ENCODE measurements around the gene HNRNPH3.
"Not testable (repeated sequence)": the region's sequence is repeated elsewhere in the genome, so short reads cannot be mapped to it uniquely, and the experiment has no call there.

The HNRNPH3 gene, protein sequence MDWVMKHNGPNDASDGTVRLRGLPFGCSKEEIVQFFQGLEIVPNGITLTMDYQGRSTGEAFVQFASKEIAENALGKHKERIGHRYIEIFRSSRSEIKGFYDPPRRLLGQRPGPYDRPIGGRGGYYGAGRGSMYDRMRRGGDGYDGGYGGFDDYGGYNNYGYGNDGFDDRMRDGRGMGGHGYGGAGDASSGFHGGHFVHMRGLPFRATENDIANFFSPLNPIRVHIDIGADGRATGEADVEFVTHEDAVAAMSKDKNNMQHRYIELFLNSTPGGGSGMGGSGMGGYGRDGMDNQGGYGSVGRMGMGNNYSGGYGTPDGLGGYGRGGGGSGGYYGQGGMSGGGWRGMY

GRCh38 chr10:68331455-68332258 lies at the start of gene HNRNPH3:
HNRNPH3 (plus strand) TSS chr10:68332064; CDS start chr10:68337222, 5,158 bp downstream.
- peak; percentile 93 for DNase-seq

- no peak for DNase-seq
Measured at GRCh38 chr10:68284062-68285001, 47.5 kb upstream of the HNRNPH3 start.

DNA sequence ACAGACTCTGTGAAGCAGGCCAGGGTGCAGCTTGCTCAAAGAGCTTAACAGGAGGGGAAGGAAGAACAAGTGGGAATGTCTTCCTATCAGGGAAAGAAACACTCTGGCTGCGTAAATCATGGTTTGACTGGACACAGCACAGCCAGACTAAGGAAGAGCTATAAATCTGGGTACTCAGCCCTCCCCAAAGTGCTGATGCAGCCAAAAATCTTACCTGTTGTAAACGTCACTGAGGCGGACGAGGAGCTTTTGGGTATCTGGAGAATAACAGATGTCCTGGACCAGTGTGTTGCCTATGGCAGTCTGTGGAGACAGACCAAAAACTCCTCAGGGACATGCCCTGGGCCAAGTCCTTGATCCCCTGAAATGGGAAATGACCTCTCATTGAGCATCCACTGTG lies 43.1 kb upstream of the HNRNPH3 start:
- DNase-seq: no peak

- no peak for DNase-seq
Measured at GRCh38 chr10:68290736-68291135, 41.1 kb upstream of the HNRNPH3 start.

GRCh38 chr10:68296843-68297663 lies 34.8 kb upstream of the HNRNPH3 start:
- DNase-seq: no peak

DNA sequence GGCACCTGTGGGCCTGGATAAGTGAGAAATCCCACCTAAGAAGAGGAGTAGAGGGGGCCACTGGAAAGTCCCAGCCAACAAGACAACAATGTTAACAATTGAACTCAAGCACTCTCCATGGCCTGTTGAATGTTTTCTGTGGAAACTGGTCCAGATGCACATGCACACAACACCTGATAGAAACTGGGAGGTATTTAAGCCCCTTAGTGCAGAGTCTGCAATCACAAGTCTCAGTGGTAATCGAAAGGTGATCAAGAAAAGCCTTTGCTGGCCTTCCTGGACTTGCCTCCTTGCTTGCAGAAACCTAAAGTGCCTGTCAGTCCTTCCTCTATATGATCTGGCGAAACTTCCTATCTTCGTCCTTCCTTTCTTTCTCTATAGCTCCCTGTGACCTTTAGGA lies 30.6 kb upstream of the HNRNPH3 start:
- no peak for DNase-seq

GRCh38 chr10:68301790-68302502 lies 29.9 kb upstream of the HNRNPH3 start:
- DNase-seq: no peak

GRCh38 chr10:68302503-68302823 lies 29.4 kb upstream of the HNRNPH3 start:
- no peak for DNase-seq

GRCh38 chr10:68302871-68303270 lies 29.0 kb upstream of the HNRNPH3 start:
- no peak for DNase-seq

DNA sequence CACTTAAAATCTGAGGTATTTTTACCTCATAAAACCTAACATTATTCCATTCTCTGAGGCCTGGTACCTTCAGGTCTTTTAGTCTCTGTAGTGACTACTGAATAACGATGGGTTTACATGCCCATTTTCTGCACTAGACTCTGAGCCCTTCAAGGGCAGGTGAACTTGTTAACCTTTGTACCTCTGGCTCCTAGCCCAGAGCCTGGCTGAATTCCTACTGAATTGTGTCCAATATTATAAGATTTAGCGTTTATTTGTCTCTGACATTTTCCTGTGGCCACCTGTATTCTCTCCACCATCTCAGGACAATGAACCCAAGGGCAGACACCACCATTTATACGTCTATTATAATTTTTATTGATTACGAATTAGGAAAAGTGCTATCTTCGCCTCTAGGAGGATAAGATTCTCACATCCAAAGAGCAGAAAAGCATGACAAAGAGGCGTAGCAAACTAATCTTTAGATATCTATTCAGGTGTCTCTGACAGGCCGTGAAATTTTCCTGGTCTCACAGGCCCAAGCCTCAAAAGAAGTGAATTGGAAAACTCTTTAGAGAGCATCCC lies 27.9 kb upstream of the HNRNPH3 start:
- DNase-seq: no peak

- DNase-seq: no peak
Measured at GRCh38 chr10:68305854-68306253, 26.0 kb upstream of the HNRNPH3 start.

GRCh38 chr10:68310531-68310930 lies 21.3 kb upstream of the HNRNPH3 start:
- DNase-seq: no peak

DNA sequence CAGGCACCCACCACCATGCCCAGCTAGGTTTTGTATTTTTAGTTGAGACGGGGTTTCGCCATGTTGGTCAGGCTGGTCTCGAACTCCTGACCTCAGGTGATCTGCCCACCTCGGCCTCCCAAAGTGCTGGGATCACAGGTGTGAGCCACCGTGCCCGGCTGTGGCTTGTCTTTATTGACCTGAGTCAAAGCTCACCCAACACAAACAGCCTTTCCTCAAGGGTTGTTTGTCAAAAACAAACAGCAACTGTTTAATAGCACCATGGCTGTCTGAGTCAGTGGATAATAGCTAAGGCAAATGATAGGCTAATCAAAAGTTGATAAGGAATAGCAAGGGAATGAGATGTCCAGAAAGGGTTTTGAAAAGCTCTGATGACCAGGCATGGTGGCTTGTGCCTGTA lies 16.9 kb upstream of the HNRNPH3 start:
- DNase-seq: not testable (repeated sequence)

DNA sequence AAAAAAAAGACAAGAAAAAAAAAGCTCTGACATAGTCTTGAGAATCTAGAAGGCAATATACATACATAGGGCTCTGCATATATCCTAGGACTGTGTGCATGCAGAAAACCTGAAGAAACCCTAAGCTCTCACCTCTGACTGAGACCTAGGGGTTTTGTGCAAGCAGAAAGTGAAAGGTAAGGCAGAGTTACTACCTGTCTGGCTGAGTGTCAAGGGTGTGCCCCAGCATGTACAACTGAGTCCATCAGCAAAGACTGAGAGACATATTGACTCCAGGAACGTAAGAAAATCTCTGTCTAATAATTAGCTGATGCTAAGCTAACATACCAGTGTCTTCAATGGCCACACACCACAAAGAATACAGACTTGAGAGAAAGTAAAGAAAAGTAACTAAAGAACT lies 16.3 kb upstream of the HNRNPH3 start:
- DNase-seq: no peak

DNA sequence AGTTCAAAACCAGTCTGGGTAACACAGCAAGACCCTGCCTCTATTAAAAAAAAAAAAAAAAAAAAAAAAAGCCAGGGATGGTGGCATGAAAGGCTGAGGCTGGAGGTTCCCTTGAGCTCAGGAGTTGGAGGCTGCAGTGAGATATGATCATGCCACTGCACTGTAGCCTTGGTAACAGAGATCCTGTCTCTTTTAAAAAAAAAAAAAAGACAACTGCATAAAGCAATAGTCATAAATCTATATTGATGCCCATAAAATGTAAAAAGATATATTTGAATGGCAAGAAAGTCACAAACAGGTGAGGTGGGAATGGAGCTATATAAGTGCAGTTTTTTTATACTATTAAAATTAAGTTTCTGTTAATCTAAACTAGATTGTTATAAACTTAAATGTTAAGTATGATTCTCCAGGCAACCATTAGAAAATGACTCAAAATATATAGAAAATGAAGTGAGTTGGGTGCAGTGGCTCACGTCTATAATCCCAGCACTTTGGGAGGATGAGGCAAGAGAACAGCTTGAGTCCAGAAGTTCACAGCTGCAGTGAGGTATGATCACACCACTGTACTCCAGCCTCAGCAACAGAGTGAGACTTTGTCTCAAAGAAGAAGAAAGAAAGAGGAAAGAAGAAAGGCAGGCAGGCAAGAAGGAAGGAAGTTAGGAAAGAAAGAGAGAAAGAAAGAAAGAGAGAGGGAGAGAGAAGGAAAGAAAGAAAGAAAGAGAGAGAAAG lies 13.4 kb upstream of the HNRNPH3 start:
- DNase-seq: no peak

- not testable (repeated sequence) for DNase-seq
Measured at GRCh38 chr10:68324396-68324795, 7.5 kb upstream of the HNRNPH3 start.

DNA sequence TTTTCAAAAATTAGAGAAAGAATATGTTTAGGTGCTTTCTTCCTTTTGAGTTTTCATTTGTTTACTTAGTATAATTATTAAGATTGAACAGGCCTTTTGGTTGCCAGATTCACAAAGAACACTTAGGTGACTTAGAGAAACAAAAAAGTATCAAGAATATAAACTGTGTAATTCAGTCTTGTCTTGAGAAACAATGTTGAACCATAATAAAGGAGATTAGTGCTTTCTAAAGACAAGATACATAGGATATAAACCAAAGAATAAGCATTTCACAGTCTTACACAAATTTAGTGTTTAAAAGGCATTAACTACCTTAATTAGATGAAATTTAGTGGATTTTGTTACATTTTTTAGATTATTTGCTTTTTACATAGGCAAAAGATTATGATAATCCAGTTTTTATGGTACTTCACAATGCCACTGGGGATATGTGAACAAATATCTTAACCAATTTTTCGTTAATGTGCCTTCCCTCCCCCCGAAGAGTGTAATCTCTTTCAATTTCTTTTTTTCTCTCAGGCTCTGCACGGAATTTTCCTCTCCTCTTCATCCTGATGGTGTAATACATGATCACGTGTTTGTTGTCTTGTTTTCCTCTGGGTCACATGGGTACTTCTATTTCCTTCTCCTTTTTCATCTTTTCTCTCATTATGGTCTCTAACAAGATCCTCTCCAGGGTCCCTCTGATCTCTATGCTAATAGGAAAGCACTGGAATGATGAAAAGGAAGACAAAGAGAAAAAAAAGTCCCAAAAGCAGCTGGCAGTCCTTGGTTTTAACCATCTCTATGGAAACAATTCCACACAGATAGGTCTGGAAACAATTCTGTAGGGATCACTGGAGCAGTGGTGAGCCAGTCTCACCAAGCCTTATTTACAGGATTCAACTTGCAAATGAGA lies 3.7 kb upstream of the HNRNPH3 start:
- DNase-seq: no peak

GRCh38 chr10:68329506-68329861 lies 2.4 kb upstream of the HNRNPH3 start:
- no peak for DNase-seq

GRCh38 chr10:68330852-68331454 lies 911 bp upstream of the HNRNPH3 start:
- no peak for DNase-seq

All from NK-92 treated with Interleukin-12 subunit alpha and Interleukin-12 subunit beta, amount 100 ng/mL, for 24 hours (cell line).